ENCODE measurements around the gene FAM186B. TPM values are rescaled to one million over a fixed set of nuclear protein-coding genes. Genes with fewer than 3 reads are reported as not detected.

FAM186B gene
- total RNA-seq, 1 experiment from 2014 or later: 0.30 TPM

DNA sequence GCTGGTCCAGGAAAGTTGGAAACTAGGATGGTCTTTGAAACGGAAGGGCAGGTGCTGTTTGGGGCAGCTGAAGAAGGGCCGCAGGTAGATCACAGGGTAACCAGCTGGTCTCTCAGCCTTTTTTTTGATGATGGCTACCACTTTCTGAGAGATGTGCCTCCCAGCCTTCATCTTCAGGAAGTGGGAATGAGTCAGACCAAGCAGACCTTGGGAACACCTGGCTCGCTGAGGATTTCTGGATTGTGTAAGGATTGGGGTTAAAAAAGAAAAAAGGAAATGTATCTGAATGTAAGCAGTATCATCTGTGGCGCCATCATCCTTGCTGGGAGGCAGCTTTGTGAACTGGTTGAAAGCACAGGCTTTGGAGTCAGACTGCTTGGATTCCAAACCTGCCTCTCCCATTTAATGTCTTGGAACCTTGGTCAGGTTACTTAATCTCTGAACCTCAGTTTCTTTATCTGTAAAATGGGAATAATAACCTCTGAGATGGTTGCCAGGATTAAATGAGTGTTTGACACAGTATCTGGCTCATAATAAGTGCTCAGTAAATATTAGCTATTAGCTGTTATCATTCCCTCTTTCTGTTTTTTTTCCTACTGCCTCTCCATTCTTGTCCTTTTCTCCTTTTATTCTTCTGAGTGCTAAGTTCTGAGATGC, 19.6 kb upstream of the FAM186B start:
- no peaks in the 10 kb centered on the region for H3K27me3 Mint-ChIP-seq (ENCODE audit: insufficient read depth, unreplicated experiment)
- POLR2A ChIA-PET: interaction anchor here (0.6 to 1.5 kb wide), 6 partner anchors 12 to 1864 kb away, joined by 3 to 5 read pairs (median 4); partner anchors contain the start of gene TMBIM6
- H3K4me1 Mint-ChIP-seq (ENCODE audit: insufficient read depth, unreplicated experiment): peaks cover 24% of the 10 kb centered on the region
- no peak overlapping the region for H3K27ac Mint-ChIP-seq (ENCODE audit: low read depth, unreplicated experiment)
- CTCF ChIA-PET: interaction anchor here (0.6 to 1.2 kb wide), 7 partner anchors 10 to 123 kb away, joined by 3 to 5 read pairs (median 4); no protein-coding TSS in a partner anchor
- H3K9me3 Mint-ChIP-seq (ENCODE audit: unreplicated experiment): no peaks in the 10 kb centered on the region
- peak overlapping the region; percentile 78 for H3K4me3 Mint-ChIP-seq (ENCODE audit: unreplicated experiment)
- TF ChIP-seq, protein P1, sequence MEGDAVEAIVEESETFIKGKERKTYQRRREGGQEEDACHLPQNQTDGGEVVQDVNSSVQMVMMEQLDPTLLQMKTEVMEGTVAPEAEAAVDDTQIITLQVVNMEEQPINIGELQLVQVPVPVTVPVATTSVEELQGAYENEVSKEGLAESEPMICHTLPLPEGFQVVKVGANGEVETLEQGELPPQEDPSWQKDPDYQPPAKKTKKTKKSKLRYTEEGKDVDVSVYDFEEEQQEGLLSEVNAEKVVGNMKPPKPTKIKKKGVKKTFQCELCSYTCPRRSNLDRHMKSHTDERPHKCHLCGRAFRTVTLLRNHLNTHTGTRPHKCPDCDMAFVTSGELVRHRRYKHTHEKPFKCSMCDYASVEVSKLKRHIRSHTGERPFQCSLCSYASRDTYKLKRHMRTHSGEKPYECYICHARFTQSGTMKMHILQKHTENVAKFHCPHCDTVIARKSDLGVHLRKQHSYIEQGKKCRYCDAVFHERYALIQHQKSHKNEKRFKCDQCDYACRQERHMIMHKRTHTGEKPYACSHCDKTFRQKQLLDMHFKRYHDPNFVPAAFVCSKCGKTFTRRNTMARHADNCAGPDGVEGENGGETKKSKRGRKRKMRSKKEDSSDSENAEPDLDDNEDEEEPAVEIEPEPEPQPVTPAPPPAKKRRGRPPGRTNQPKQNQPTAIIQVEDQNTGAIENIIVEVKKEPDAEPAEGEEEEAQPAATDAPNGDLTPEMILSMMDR (IDR thresholded peaks at IDR 0.05; ENCODE audit: unreplicated experiment): no peak
- TSS peak; percentile 15 for BruUV-seq (replicated peaks)
- peak; percentile 91 for DNase-seq (ENCODE audit: unreplicated experiment)
- intact Hi-C loops (cut with micrococcal nuclease): no loop called here
- no peaks in the 10 kb centered on the region for H3K36me3 Mint-ChIP-seq (ENCODE audit: insufficient read depth, unreplicated experiment)

DNA sequence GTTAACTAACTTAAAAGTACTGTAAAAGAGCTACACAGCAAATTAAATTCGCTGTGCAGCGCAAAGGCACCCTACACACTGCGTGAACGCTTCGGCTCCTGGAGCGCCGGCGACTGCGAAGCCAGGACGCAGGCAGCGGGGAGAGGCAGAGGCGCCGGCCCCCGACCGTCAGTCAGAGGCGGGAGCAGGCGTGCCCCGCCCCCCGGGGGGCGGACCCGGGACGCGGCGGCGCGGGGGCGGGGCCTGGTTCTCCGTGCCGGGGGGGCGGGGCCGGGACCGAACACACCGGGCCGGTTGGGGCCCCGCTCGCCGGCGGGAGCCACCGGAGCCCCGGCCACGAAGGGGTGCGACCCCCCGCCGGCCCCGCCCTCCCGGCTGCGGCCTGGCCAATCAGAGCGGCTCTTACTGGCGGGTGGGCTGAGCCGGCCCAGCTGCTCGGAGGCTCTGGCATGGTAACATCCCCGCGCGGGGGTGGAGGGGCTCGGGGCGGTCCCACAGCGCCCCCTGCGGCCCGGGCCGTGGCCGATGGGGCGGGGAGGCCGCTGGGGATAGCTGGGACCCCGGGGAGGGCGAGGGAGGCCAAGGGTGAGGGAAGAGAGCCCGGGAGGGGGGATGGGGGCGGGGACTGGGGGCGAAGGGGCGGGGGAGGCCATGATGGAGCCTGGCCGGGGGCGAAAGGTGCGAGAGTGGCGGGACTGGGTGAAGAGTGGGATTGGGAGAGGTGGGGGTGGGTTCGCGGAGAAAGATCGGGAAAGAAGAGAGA, 17.9 kb upstream of the FAM186B start, which contains the start of gene PRPF40B:
Gene PRPF40B, plus strand, starts transcription at position 420 of the 763 bp plus-strand sequence. Its CDS starts 30 bp downstream, at position 450.
- peak; percentile 81 for DNase-seq (ENCODE audit: unreplicated experiment)
- no TSS peak for BruUV-seq (replicated peaks)
- peak within 1 kb of the TSS; percentile 78 for H3K4me3 Mint-ChIP-seq (ENCODE audit: unreplicated experiment)
- peaks cover 24% of the 10 kb centered on the region for H3K4me1 Mint-ChIP-seq (ENCODE audit: insufficient read depth, unreplicated experiment)
- H3K27me3 Mint-ChIP-seq (ENCODE audit: insufficient read depth, unreplicated experiment): no peaks in the 10 kb centered on the region
- no peaks in the 10 kb centered on the region for H3K9me3 Mint-ChIP-seq (ENCODE audit: unreplicated experiment)
- ChIA-PET POLR2A (interaction anchor here (0.6 to 2.2 kb wide), 12 partner anchors 8 to 400 kb away, joined by 3 to 8 read pairs (median 3); partner anchors contain the start of genes FMNL3 and TMBIM6), CTCF (interaction anchor here (0.6 to 1.8 kb wide), 6 partner anchors 8 to 635 kb away, joined by 3 to 7 read pairs (median 4); no protein-coding TSS in a partner anchor)
- no peaks in the 10 kb centered on the region for H3K36me3 Mint-ChIP-seq (ENCODE audit: insufficient read depth, unreplicated experiment)
- H3K27ac Mint-ChIP-seq (ENCODE audit: low read depth, unreplicated experiment): peak within 1 kb of the TSS; percentile 85
- TF ChIP-seq, protein P1 (IDR thresholded peaks at IDR 0.05; ENCODE audit: unreplicated experiment): peak; percentile 42
- intact Hi-C loops (cut with micrococcal nuclease): no loop called here

DNA sequence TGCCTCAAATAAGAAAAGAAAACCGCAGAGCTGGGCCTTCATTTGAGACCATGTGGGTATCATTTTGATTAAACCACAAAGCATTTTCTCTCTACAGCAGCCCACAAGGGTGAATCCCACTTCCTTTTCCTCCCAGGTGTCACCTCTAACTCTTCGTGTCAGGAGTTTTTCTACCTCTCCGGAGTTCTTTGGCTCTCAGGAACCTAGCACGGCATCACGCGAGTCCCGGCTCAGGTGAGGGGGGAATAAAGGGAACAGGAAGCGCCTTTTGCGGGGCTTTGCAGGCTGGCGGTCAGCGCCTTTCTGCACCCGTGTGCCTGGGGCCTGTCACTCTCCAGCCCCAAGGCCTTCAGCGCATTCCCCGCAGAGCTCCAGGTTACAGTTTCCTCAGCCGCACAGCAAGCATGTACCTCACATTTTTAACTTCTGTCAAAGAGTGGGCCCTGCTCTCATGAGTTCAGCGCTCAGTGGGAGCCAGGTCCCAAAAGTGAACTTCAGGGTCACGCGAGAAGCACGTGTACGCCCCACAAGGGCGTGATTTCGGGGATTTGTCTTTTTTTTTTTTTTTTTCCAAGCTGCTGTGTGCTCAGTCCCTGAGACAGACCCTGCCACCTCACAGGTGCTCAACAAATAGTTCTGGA, 17.2 kb upstream of the FAM186B start:
- Mint-ChIP-seq H3K4me1 (ENCODE audit: insufficient read depth, unreplicated experiment) (peaks cover 24% of the 10 kb centered on the region), H3K9me3 (ENCODE audit: unreplicated experiment) (no peaks in the 10 kb centered on the region), H3K36me3 (ENCODE audit: insufficient read depth, unreplicated experiment) (no peaks in the 10 kb centered on the region), H3K27ac (ENCODE audit: low read depth, unreplicated experiment) (peak overlapping the region; percentile 85), H3K4me3 (ENCODE audit: unreplicated experiment) (peak overlapping the region; percentile 78), H3K27me3 (ENCODE audit: insufficient read depth, unreplicated experiment) (no peaks in the 10 kb centered on the region)
- ChIA-PET CTCF (interaction anchor here (0.6 to 1.8 kb wide), 5 partner anchors 8 to 634 kb away, joined by 3 to 7 read pairs (median 4); no protein-coding TSS in a partner anchor), POLR2A (interaction anchor here (0.6 to 2.2 kb wide), 13 partner anchors 9 to 401 kb away, joined by 3 to 8 read pairs (median 3); partner anchors contain the start of genes FMNL3 and TMBIM6)
- TSS peak; percentile 60 for BruUV-seq (replicated peaks)
- DNase-seq (ENCODE audit: unreplicated experiment): no peak
- TF ChIP-seq, protein P1 (IDR thresholded peaks at IDR 0.05; ENCODE audit: unreplicated experiment): no peak
- intact Hi-C loops (cut with micrococcal nuclease): no loop called here
